EL (cell line): ENCODE measurements around the gene KDM5B.
"Not testable (repeated sequence)": the region's sequence is repeated elsewhere in the genome, so short reads cannot be mapped to it uniquely, and the experiment has no call there.

Experiments used
- DNase-seq: peaks from one replicate; pipeline ENCODE4 v3.0.0-alpha.2; 2016

KDM5B gene

GRCh38 chr1:202807926-202808757 lies at the start of gene KDM5B:
Gene KDM5B, minus strand, starts transcription at chr1:202808421. Its CDS starts 116 bp downstream, at chr1:202808305.
- peak; percentile 69 for DNase-seq

- no peak for DNase-seq
These were observed 49.0 kb upstream of the KDM5B start for GRCh38 chr1:202857136-202857610.

- DNase-seq, result no peak
These were observed 47.8 kb upstream of the KDM5B start for GRCh38 chr1:202856014-202856413.

GRCh38 chr1:202854787-202855186 lies 46.6 kb upstream of the KDM5B start:
- DNase-seq, result no peak

- DNase-seq, result peak; percentile 69
These were observed 44.1 kb upstream of the KDM5B start for GRCh38 chr1:202852163-202852904.

GRCh38 chr1:202850593-202851362 lies 42.6 kb upstream of the KDM5B start:
- no peak for DNase-seq

GRCh38 chr1:202848191-202848542 lies 39.9 kb upstream of the KDM5B start:
- no peak for DNase-seq

GRCh38 chr1:202844935-202845334 lies 36.7 kb upstream of the KDM5B start:
- DNase-seq, result no peak

GRCh38 chr1:202844259-202844658 lies 36.0 kb upstream of the KDM5B start:
- DNase-seq, result no peak

GRCh38 chr1:202843081-202843480 lies 34.9 kb upstream of the KDM5B start:
- no peak for DNase-seq

GRCh38 chr1:202837746-202838262 lies 29.6 kb upstream of the KDM5B start:
- no peak for DNase-seq

GRCh38 chr1:202836623-202837403 lies 28.6 kb upstream of the KDM5B start:
- no peak for DNase-seq

- no peak for DNase-seq
These were observed 27.4 kb upstream of the KDM5B start for GRCh38 chr1:202835548-202836072.

GRCh38 chr1:202834771-202835547 lies 26.7 kb upstream of the KDM5B start:
- no peak for DNase-seq

- DNase-seq, result no peak
These were observed 23.7 kb upstream of the KDM5B start for GRCh38 chr1:202831906-202832305.

GRCh38 chr1:202829223-202829622 lies 21.0 kb upstream of the KDM5B start:
- not testable (repeated sequence) for DNase-seq

- no peak for DNase-seq
These were observed 17.5 kb upstream of the KDM5B start for GRCh38 chr1:202825748-202826147.

GRCh38 chr1:202821467-202821866 lies 13.2 kb upstream of the KDM5B start:
- DNase-seq, result peak; percentile 58

GRCh38 chr1:202818819-202819218 lies 10.6 kb upstream of the KDM5B start:
- no peak for DNase-seq

- DNase-seq, result no peak
These were observed 6.9 kb upstream of the KDM5B start for GRCh38 chr1:202815120-202815519.
